Muscle layer of duodenum (tissue), 2 donors: Measurements from ENCODE around the gene TNFRSF1B.

ENCODE experiments used
- H3K27ac ChIP-seq: one replicate; pipeline ENCODE4 v1.7.0; 2013; ENCODE audit warnings: mild to moderate bottlenecking, low read length
- H3K27me3 ChIP-seq: one replicate; pipeline ENCODE4 v1.7.0; 2013; ENCODE audit warnings: low read depth, mild to moderate bottlenecking, control low read depth, low read length
- H3K36me3 ChIP-seq, 2 donors: one replicate each; pipeline ENCODE4 v1.7.0; 2013; ENCODE audit warnings: low read length in 2 of 2, control low read depth in 1 of 2, mild to moderate bottlenecking in 1 of 2; ENCODE audit not compliant: insufficient read depth in 2 of 2, control insufficient read depth in 1 of 2
- H3K4me1 ChIP-seq, 2 donors: one replicate each; pipeline ENCODE4 v1.7.0; 2013; ENCODE audit warnings: low read length in 2 of 2, mild to moderate bottlenecking in 2 of 2, control low read depth in 1 of 2, moderate library complexity in 1 of 2; ENCODE audit not compliant: insufficient read depth in 2 of 2, control insufficient read depth in 1 of 2
- H3K4me3 ChIP-seq, 2 donors: one replicate each; pipeline ENCODE4 v1.7.0; 2013; ENCODE audit warnings: low read length in 2 of 2, low read depth in 1 of 2, mild to moderate bottlenecking in 1 of 2
- H3K9me3 ChIP-seq, 2 donors: one replicate each; pipeline ENCODE4 v1.7.0; 2013; ENCODE audit warnings: low read length in 2 of 2, control low read depth in 1 of 2, mild to moderate bottlenecking in 1 of 2; ENCODE audit not compliant: control insufficient read depth in 1 of 2
- donor health status: healthy.

The TNFRSF1B gene

DNA sequence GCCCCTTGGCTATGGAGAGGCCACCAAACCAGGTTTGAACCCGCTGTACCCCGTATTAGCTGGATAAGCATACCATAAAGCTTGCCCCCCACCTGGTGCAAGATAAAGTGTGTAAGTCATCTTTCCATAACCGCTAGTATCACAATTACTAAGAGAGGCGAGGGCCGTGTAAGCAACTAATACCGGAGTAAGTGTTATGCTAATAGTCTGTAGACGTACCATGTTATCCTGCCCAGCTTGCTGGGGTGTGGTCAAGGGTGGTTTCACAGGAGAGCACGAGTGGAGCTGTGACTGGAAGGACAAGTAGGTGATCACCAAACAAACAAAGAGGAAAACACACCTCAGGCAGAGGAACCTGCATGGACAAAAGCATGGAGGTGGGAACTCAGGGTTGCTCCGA is 3.6 kb upstream of the TNFRSF1B start:
- Histone ChIP-seq H3K27me3 (no peaks in the 10 kb centered on the region), H3K27ac (no peak overlapping the region), H3K9me3 (no peaks in the 10 kb centered on the region), H3K36me3 (no peaks in the 10 kb centered on the region), H3K4me1 (peaks cover 15 to 28% of the 10 kb centered on the region in 2 donors), H3K4me3 (no peak overlapping the region)

DNA sequence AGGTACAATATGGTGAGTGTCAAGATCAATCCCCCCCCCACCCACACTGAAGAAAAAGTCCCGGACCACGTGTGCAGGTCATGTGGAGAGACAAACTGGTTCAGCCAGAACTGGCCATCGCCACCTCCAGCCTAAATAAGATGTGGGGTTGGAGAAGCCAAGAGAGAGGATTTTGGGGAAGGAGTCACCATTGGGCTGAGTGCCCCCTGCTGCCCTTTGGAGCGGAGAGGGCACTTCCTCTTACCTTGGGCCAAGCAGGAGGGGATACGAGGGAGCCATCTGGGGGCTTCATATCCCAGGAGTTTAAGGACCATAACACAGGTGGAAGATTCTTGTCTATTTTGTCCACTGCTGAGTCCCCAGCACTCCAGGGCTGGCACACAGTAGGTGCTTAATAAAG is 2.6 kb upstream of the TNFRSF1B start:
- no peak overlapping the region for H3K4me3 ChIP-seq
- no peaks in the 10 kb centered on the region for H3K27me3 ChIP-seq
- no peaks in the 10 kb centered on the region for H3K36me3 ChIP-seq
- no peaks in the 10 kb centered on the region for H3K9me3 ChIP-seq
- peaks cover 15 to 36% of the 10 kb centered on the region in 2 donors for H3K4me1 ChIP-seq
- no peak overlapping the region for H3K27ac ChIP-seq

DNA sequence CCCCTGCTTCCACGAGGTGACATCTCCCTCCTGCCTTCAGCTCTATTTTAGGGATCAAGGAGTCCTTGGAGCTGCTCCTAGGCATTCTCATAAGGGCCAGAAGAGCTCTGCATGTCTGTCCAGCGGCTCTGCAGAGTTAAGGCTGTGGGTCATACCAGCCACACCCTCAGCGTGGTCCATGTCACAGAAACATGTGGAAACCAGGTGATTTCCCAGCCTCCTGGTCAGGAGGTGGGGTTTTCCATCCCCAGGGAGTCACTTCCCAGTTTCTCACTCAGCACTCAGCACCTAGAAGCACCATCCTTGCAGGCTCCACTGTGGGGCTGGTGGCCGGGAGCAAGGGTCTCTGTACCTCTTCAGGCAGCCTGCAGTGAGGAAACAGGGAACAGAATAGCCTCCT is 1.4 kb upstream of the TNFRSF1B start:
- Histone ChIP-seq H3K36me3 (no peaks in the 10 kb centered on the region), H3K4me1 (peaks cover 15 to 45% of the 10 kb centered on the region in 2 donors), H3K9me3 (no peaks in the 10 kb centered on the region), H3K27ac (no peak overlapping the region), H3K27me3 (no peaks in the 10 kb centered on the region), H3K4me3 (no peak overlapping the region)

- H3K4me3 ChIP-seq, result peak overlapping the region; percentile 74 to 84
- peak overlapping the region; percentile 84 for H3K27ac ChIP-seq
- no peaks in the 10 kb centered on the region for H3K9me3 ChIP-seq
- no peaks in the 10 kb centered on the region for H3K36me3 ChIP-seq
- peaks cover 0 to 26% of the 10 kb centered on the region in 2 donors for H3K4me1 ChIP-seq
- no peaks in the 10 kb centered on the region for H3K27me3 ChIP-seq
Measured at GRCh38 chr1:12167493-12168429, 970 bp downstream of the TNFRSF1B start.

DNA sequence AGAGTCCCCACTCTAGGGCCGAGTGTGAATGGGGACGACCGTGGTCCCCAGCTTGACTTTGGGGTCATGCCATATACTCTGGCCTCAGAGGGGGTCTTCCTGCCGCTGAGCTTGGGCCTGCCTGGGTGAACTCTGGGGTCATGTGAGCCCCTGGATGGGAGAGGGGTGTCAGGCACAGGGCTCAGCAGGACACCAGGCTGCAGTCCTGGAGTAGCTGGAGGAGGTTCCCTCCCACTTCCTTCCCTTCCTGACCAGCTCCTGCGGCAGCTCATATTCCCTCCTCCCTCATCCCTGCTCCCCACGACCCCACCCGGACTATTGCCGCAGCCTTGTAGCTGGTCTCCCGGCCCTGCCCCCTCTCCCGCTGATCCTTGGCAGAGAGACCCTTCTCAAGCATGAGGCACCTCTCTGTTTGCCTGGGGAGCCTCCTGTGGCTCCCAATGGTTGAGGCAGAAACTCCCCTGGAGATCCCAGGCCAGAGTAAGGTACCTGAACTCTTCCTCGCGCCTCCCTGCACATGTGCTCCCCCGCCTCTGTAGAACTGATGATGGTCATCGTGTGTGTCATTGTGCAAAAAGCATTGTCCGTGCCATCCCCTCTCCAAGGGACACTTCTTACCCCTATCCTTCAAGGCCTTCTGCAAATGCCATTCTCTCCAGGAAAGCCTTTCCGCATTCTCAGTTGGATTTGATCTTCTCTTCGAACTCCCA is 1.8 kb downstream of the TNFRSF1B start:
- Histone ChIP-seq H3K4me3 (peak overlapping the region; percentile 74 to 84), H3K27ac (peak overlapping the region; percentile 84), H3K9me3 (no peaks in the 10 kb centered on the region), H3K27me3 (no peaks in the 10 kb centered on the region), H3K4me1 (peaks cover 0 to 28% of the 10 kb centered on the region in 2 donors), H3K36me3 (no peaks in the 10 kb centered on the region)

DNA sequence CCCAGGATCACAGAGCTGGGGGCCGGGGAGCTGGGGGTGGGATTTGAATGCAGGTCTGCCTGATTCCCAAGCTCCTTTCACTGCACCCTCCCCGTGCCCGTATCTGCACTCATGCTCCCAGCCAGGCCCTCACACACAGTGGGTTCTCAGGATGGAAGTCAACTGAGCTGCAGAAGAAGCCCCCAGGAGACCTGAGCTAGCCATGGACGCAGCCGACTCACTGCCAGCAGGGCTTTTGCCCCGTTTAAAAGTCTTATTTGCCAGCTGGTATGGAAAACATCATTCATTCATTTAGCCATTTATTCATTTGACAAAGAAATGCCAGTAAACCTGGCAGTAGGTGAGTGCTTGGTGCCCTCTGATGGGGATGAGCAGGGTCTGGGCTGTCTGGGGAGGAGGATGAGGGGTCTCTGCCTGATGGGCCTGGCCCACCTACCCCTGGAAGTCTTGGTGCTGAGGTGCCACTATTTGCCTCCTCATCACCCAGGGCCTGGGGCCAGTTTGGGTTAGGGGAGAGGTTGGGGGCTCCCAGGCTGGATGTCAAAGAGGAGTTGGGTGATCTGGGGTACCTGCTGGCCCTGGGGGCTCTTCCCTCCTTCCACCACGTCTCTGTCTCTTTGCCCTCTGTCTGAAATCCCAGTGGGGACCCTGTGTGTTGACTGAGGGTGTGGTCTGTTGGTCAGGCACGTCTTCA is 2.8 kb downstream of the TNFRSF1B start:
- H3K4me3 ChIP-seq, result no peak overlapping the region

GRCh38 chr1:12170263-12170671 is 3.5 kb downstream of the TNFRSF1B start:
- H3K27me3 ChIP-seq, result no peaks in the 10 kb centered on the region
- H3K36me3 ChIP-seq, result no peaks in the 10 kb centered on the region
- no peaks in the 10 kb centered on the region for H3K9me3 ChIP-seq
- H3K4me3 ChIP-seq, result no peak overlapping the region
- peaks cover 3 to 42% of the 10 kb centered on the region in 2 donors for H3K4me1 ChIP-seq
- H3K27ac ChIP-seq, result peak overlapping the region; percentile 5

More for the DNA sequence above, 2.8 kb downstream of the TNFRSF1B start:
- Histone ChIP-seq H3K4me1 (peaks cover under 1 to 35% of the 10 kb centered on the region in 2 donors), H3K27ac (peak overlapping the region; percentile 5), H3K9me3 (no peaks in the 10 kb centered on the region), H3K27me3 (no peaks in the 10 kb centered on the region), H3K36me3 (no peaks in the 10 kb centered on the region)

GRCh38 chr1:12171206-12172041 is 4.6 kb downstream of the TNFRSF1B start:
- Histone ChIP-seq H3K36me3 (no peaks in the 10 kb centered on the region), H3K27ac (no peak overlapping the region), H3K9me3 (no peaks in the 10 kb centered on the region), H3K27me3 (no peaks in the 10 kb centered on the region), H3K4me1 (peaks cover 3 to 47% of the 10 kb centered on the region in 2 donors), H3K4me3 (no peak overlapping the region)

DNA sequence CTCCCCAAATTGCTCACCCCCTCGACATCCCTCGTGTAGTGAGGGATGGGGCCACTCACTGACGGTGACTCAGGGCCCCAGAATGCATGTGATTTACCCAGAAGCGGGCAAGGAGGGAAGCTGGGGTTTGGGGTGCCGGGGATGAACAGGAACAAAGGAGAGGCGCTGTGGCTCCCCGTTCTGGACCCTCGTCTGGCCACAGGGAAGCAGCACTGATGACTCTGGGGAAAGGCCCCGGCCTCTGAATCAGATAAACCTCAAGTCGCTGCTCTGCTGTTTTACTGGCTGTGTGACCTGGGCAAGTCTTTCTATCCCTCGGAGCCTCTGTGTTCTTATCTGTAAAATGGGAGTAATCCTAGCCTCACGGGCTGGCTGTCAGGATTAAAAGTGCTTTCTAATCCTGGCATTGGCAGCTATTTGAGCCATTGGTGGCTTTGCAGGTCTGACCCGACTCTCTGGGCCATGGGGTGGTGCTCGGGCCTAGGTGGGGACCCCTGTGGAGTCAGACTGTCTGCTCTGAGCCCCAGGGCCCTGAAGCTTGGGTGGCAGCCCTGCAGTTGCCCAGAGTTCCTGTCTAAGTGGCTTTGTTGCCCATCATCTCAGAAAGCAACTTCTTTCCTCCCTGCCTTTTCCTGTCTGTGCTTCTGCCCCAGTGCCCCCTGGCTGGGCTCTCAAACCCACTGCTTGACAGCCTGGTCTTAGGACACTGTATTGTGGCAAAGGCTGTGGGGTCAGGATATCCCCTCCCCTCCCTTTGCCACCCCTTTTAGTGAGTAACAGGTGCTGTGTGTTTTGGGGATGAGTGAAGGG is 5.5 kb downstream of the TNFRSF1B start:
- Histone ChIP-seq H3K36me3 (no peaks in the 10 kb centered on the region), H3K27ac (peak overlapping the region; percentile 76), H3K4me1 (peaks cover 3 to 44% of the 10 kb centered on the region in 2 donors), H3K27me3 (no peaks in the 10 kb centered on the region), H3K9me3 (no peaks in the 10 kb centered on the region), H3K4me3 (no peak overlapping the region)

GRCh38 chr1:12173041-12173509 is 6.3 kb downstream of the TNFRSF1B start:
- no peaks in the 10 kb centered on the region for H3K27me3 ChIP-seq
- no peaks in the 10 kb centered on the region for H3K36me3 ChIP-seq
- no peaks in the 10 kb centered on the region for H3K9me3 ChIP-seq
- peak overlapping the region; percentile 76 for H3K27ac ChIP-seq
- peaks cover 7 to 49% of the 10 kb centered on the region in 2 donors for H3K4me1 ChIP-seq
- peak overlapping the region; percentile 10 to 34 for H3K4me3 ChIP-seq
